Measurements from ENCODE around the gene RASGRP1.
A peak's percentile ranks its signal among the peaks of the same experiment; 100 is the strongest.
"Not testable (repeated sequence)": the region's sequence is repeated elsewhere in the genome, so short reads cannot be mapped to it uniquely, and the experiment has no call there.

RASGRP1 gene

GRCh38 chr15:38593524-38593923 is 28.9 kb upstream of the RASGRP1 start:
- H3K36me3 ChIP-seq (ENCODE audit: control insufficient read depth in 4 of 4, insufficient read depth in 4 of 4, low read length in 3 of 4), result no peaks in the 10 kb centered on the region
- H3K4me3 ChIP-seq (ENCODE audit: control insufficient read depth in 1 of 7, extremely low read depth in 1 of 7, insufficient read depth in 4 of 7, low read depth in 2 of 7, low read length in 6 of 7), result no peak overlapping the region
- H3K4me1 ChIP-seq (ENCODE audit: control extremely low read depth in 1 of 4, control insufficient read depth in 4 of 4, insufficient read depth in 4 of 4, low read length in 3 of 4), result no peaks in the 10 kb centered on the region
- H3K9me3 ChIP-seq (ENCODE audit: control extremely low read depth in 1 of 5, control insufficient read depth in 4 of 5, insufficient read depth in 2 of 5, low read depth in 1 of 5, low read length in 4 of 5), result no peaks in the 10 kb centered on the region
- ChIA-PET CTCF (no interaction called here), POLR2A (no interaction called here)
- H3K27ac ChIP-seq (ENCODE audit: insufficient read depth in 1 of 2, low read depth in 1 of 2, low read length in 2 of 2, poor library complexity in 1 of 2, severe bottlenecking in 2 of 2), result no peak overlapping the region
- WGBS (ENCODE audit: insufficient coverage), result 94% methylated on average over 3 of the region's 4 CpGs
- H3K27me3 ChIP-seq (replicated peaks in 2 of 5; ENCODE audit: control insufficient read depth in 4 of 5, insufficient read depth in 5 of 5, low read length in 4 of 5), result no peaks in the 10 kb centered on the region
- no peak for DNase-seq

GRCh38 chr15:38589502-38589901 is 24.9 kb upstream of the RASGRP1 start:
- WGBS (ENCODE audit: insufficient coverage), result 100% methylated on average over 4 of the region's 4 CpGs
- CTCF ChIA-PET, result interaction anchor here (1.2 kb wide), 1 partner anchor 26 kb away, joined by 5 read pairs; no protein-coding TSS in a partner anchor
- H3K4me3 ChIP-seq (ENCODE audit: control insufficient read depth in 1 of 7, extremely low read depth in 1 of 7, insufficient read depth in 4 of 7, low read depth in 2 of 7, low read length in 6 of 7), result no peak overlapping the region

GRCh38 chr15:38588672-38589071 is 24.1 kb upstream of the RASGRP1 start:
- ChIA-PET CTCF (interaction anchor here (1.2 kb wide), 1 partner anchor 25 kb away, joined by 5 read pairs; no protein-coding TSS in a partner anchor), POLR2A (no interaction called here)
- Histone ChIP-seq H3K4me1 (ENCODE audit: control extremely low read depth in 1 of 4, control insufficient read depth in 4 of 4, insufficient read depth in 4 of 4, low read length in 3 of 4) (no peaks in the 10 kb centered on the region), H3K36me3 (ENCODE audit: control insufficient read depth in 4 of 4, insufficient read depth in 4 of 4, low read length in 3 of 4) (no peaks in the 10 kb centered on the region), H3K4me3 (ENCODE audit: control insufficient read depth in 1 of 7, extremely low read depth in 1 of 7, insufficient read depth in 4 of 7, low read depth in 2 of 7, low read length in 6 of 7) (no peak overlapping the region), H3K27me3 (replicated peaks in 2 of 5; ENCODE audit: control insufficient read depth in 4 of 5, insufficient read depth in 5 of 5, low read length in 4 of 5) (no peaks in the 10 kb centered on the region), H3K9me3 (ENCODE audit: control extremely low read depth in 1 of 5, control insufficient read depth in 4 of 5, insufficient read depth in 2 of 5, low read depth in 1 of 5, low read length in 4 of 5) (no peaks in the 10 kb centered on the region), H3K27ac (ENCODE audit: insufficient read depth in 1 of 2, low read depth in 1 of 2, low read length in 2 of 2, poor library complexity in 1 of 2, severe bottlenecking in 2 of 2) (no peak overlapping the region)
- no peak for DNase-seq
- 73% methylated on average over 2 of the region's 3 CpGs for WGBS (ENCODE audit: insufficient coverage)

More at GRCh38 chr15:38589502-38589901, 24.9 kb upstream of the RASGRP1 start:
- Histone ChIP-seq H3K36me3 (ENCODE audit: control insufficient read depth in 4 of 4, insufficient read depth in 4 of 4, low read length in 3 of 4) (no peaks in the 10 kb centered on the region), H3K27me3 (replicated peaks in 2 of 5; ENCODE audit: control insufficient read depth in 4 of 5, insufficient read depth in 5 of 5, low read length in 4 of 5) (no peaks in the 10 kb centered on the region), H3K9me3 (ENCODE audit: control extremely low read depth in 1 of 5, control insufficient read depth in 4 of 5, insufficient read depth in 2 of 5, low read depth in 1 of 5, low read length in 4 of 5) (no peaks in the 10 kb centered on the region), H3K4me1 (ENCODE audit: control extremely low read depth in 1 of 4, control insufficient read depth in 4 of 4, insufficient read depth in 4 of 4, low read length in 3 of 4) (no peaks in the 10 kb centered on the region), H3K27ac (ENCODE audit: insufficient read depth in 1 of 2, low read depth in 1 of 2, low read length in 2 of 2, poor library complexity in 1 of 2, severe bottlenecking in 2 of 2) (no peak overlapping the region)
- POLR2A ChIA-PET, result no interaction called here
- DNase-seq, result no peak

- 64% methylated on average over 5 of the region's 6 CpGs for WGBS (ENCODE audit: insufficient coverage)
- ChIA-PET CTCF (interaction anchor here (0.8 kb wide), 1 partner anchor 11 kb away, joined by 3 read pairs; no protein-coding TSS in a partner anchor), POLR2A (no interaction called here)
- Histone ChIP-seq H3K4me1 (ENCODE audit: control extremely low read depth in 1 of 4, control insufficient read depth in 4 of 4, insufficient read depth in 4 of 4, low read length in 3 of 4) (no peaks in the 10 kb centered on the region), H3K36me3 (ENCODE audit: control insufficient read depth in 4 of 4, insufficient read depth in 4 of 4, low read length in 3 of 4) (no peaks in the 10 kb centered on the region), H3K4me3 (ENCODE audit: control insufficient read depth in 1 of 7, extremely low read depth in 1 of 7, insufficient read depth in 4 of 7, low read depth in 2 of 7, low read length in 6 of 7) (no peak overlapping the region), H3K27ac (ENCODE audit: insufficient read depth in 1 of 2, low read depth in 1 of 2, low read length in 2 of 2, poor library complexity in 1 of 2, severe bottlenecking in 2 of 2) (no peak overlapping the region), H3K9me3 (ENCODE audit: control extremely low read depth in 1 of 5, control insufficient read depth in 4 of 5, insufficient read depth in 2 of 5, low read depth in 1 of 5, low read length in 4 of 5) (no peaks in the 10 kb centered on the region), H3K27me3 (replicated peaks in 2 of 5; ENCODE audit: control insufficient read depth in 4 of 5, insufficient read depth in 5 of 5, low read length in 4 of 5) (no peaks in the 10 kb centered on the region)
- DNase-seq, result peak in 2 of 3 donors; percentile 18 to 20
Measured at GRCh38 chr15:38587214-38587613, 22.6 kb upstream of the RASGRP1 start.

GRCh38 chr15:38586005-38586404 is 21.4 kb upstream of the RASGRP1 start:
- H3K27ac ChIP-seq (ENCODE audit: insufficient read depth in 1 of 2, low read depth in 1 of 2, low read length in 2 of 2, poor library complexity in 1 of 2, severe bottlenecking in 2 of 2); DNase-seq; CTCF ChIA-PET; POLR2A ChIA-PET; H3K27me3 ChIP-seq (replicated peaks in 2 of 5; ENCODE audit: control insufficient read depth in 4 of 5, insufficient read depth in 5 of 5, low read length in 4 of 5); H3K4me1 ChIP-seq (ENCODE audit: control extremely low read depth in 1 of 4, control insufficient read depth in 4 of 4, insufficient read depth in 4 of 4, low read length in 3 of 4); H3K9me3 ChIP-seq (ENCODE audit: control extremely low read depth in 1 of 5, control insufficient read depth in 4 of 5, insufficient read depth in 2 of 5, low read depth in 1 of 5, low read length in 4 of 5); H3K36me3 ChIP-seq (ENCODE audit: control insufficient read depth in 4 of 4, insufficient read depth in 4 of 4, low read length in 3 of 4); H3K4me3 ChIP-seq (ENCODE audit: control insufficient read depth in 1 of 7, extremely low read depth in 1 of 7, insufficient read depth in 4 of 7, low read depth in 2 of 7, low read length in 6 of 7): not testable (repeated sequence)
- no CpG with 5 or more reads among the region's 2 CpGs for WGBS (ENCODE audit: insufficient coverage)

GRCh38 chr15:38578626-38579025 is 14.0 kb upstream of the RASGRP1 start:
- CTCF ChIA-PET, result interaction anchor here (1.0 kb wide), 1 partner anchor 112 kb away, joined by 3 read pairs; no protein-coding TSS in a partner anchor
- H3K27ac ChIP-seq (ENCODE audit: insufficient read depth in 1 of 2, low read depth in 1 of 2, low read length in 2 of 2, poor library complexity in 1 of 2, severe bottlenecking in 2 of 2), result no peak overlapping the region
- 100% methylated on average over 2 of the region's 3 CpGs for WGBS (ENCODE audit: insufficient coverage)

GRCh38 chr15:38577424-38577987 is 12.9 kb upstream of the RASGRP1 start:
- Histone ChIP-seq H3K4me3 (ENCODE audit: control insufficient read depth in 1 of 7, extremely low read depth in 1 of 7, insufficient read depth in 4 of 7, low read depth in 2 of 7, low read length in 6 of 7) (no peak overlapping the region), H3K27me3 (replicated peaks in 2 of 5; ENCODE audit: control insufficient read depth in 4 of 5, insufficient read depth in 5 of 5, low read length in 4 of 5) (no peaks in the 10 kb centered on the region), H3K9me3 (ENCODE audit: control extremely low read depth in 1 of 5, control insufficient read depth in 4 of 5, insufficient read depth in 2 of 5, low read depth in 1 of 5, low read length in 4 of 5) (no peaks in the 10 kb centered on the region), H3K4me1 (ENCODE audit: control extremely low read depth in 1 of 4, control insufficient read depth in 4 of 4, insufficient read depth in 4 of 4, low read length in 3 of 4) (no peaks in the 10 kb centered on the region), H3K27ac (ENCODE audit: insufficient read depth in 1 of 2, low read depth in 1 of 2, low read length in 2 of 2, poor library complexity in 1 of 2, severe bottlenecking in 2 of 2) (no peak overlapping the region), H3K36me3 (ENCODE audit: control insufficient read depth in 4 of 4, insufficient read depth in 4 of 4, low read length in 3 of 4) (no peaks in the 10 kb centered on the region)
- ChIA-PET POLR2A (no interaction called here), CTCF (interaction anchor here (1.0 kb wide), 1 partner anchor 113 kb away, joined by 3 read pairs; no protein-coding TSS in a partner anchor)
- no peak for DNase-seq
- 100% methylated on average over 3 of the region's 7 CpGs for whole genome bisulfite sequencing (ENCODE audit: insufficient coverage)

More at GRCh38 chr15:38578626-38579025, 14.0 kb upstream of the RASGRP1 start:
- Histone ChIP-seq H3K36me3 (ENCODE audit: control insufficient read depth in 4 of 4, insufficient read depth in 4 of 4, low read length in 3 of 4) (no peaks in the 10 kb centered on the region), H3K9me3 (ENCODE audit: control extremely low read depth in 1 of 5, control insufficient read depth in 4 of 5, insufficient read depth in 2 of 5, low read depth in 1 of 5, low read length in 4 of 5) (no peaks in the 10 kb centered on the region), H3K4me1 (ENCODE audit: control extremely low read depth in 1 of 4, control insufficient read depth in 4 of 4, insufficient read depth in 4 of 4, low read length in 3 of 4) (no peaks in the 10 kb centered on the region), H3K27me3 (replicated peaks in 2 of 5; ENCODE audit: control insufficient read depth in 4 of 5, insufficient read depth in 5 of 5, low read length in 4 of 5) (no peaks in the 10 kb centered on the region), H3K4me3 (ENCODE audit: control insufficient read depth in 1 of 7, extremely low read depth in 1 of 7, insufficient read depth in 4 of 7, low read depth in 2 of 7, low read length in 6 of 7) (no peak overlapping the region)
- POLR2A ChIA-PET, result no interaction called here
- no peak for DNase-seq

All from common myeloid progenitor, CD34-positive (primary cell).